Panc1 (cell line): Measurements from ENCODE around the gene PAQR4. TPM values are rescaled to one million over a fixed set of nuclear protein-coding genes. Genes with fewer than 3 reads are reported as not detected.

ENCODE experiments used
- ATAC-seq: fragments of 200-7000 bp; cut with Tn5 transposase; 2 replicates; pipeline ENCODE4 v1.9.1; 2020; ENCODE audit warnings: mild to moderate bottlenecking, moderate library complexity
- BruUV-seq: library from RNA; stranded (reverse); fragments of 400-500 nt; replicated peaks from 2 replicates; lab custom pipeline; 2021; lab: Mats Ljungman, UMichigan
- CTCF ChIA-PET: fragments of 300-600 bp; sonication (Branson Sonifier 250); formaldehyde crosslinking; loops from one replicate; lab custom pipeline; 2022; ENCODE audit warnings: antibody characterized with exemption; lab: Charles Lee
- POLR2A ChIA-PET: fragments of 300-600 bp; sonication (Branson Sonifier 250); formaldehyde crosslinking; loops from one replicate; lab custom pipeline; 2022; ENCODE audit warnings: antibody characterized with exemption; lab: Charles Lee
- DNase-seq: peaks from one replicate; pipeline ENCODE4 v3.0.0-alpha.2; 2010; ENCODE audit warnings: low read depth, low spot score
- H3K27ac ChIP-seq: 2 replicates; pipeline ENCODE4 v1.5.1; 2011; ENCODE audit warnings: mild to moderate bottlenecking, low read length, inconsistent platforms
- H3K27me3 ChIP-seq: fragments of 200-500 bp; sonication (Bioruptor generic); 2 replicates; pipeline ENCODE4 v1.6.0; 2014; ENCODE audit warnings: low read length, inconsistent platforms; ENCODE audit not compliant: control insufficient read depth, insufficient read depth
- H3K36me3 ChIP-seq: fragments of 200-500 bp; sonication (Bioruptor generic); 2 replicates; pipeline ENCODE4 v1.5.1; 2014; ENCODE audit warnings: inconsistent platforms, mild to moderate bottlenecking, low read length, moderate library complexity; ENCODE audit not compliant: control insufficient read depth, insufficient read depth
- H3K4me1 ChIP-seq: 2 replicates; pipeline ENCODE4 v1.5.1; 2011; ENCODE audit warnings: inconsistent platforms, mild to moderate bottlenecking, low read length, moderate library complexity; ENCODE audit not compliant: control insufficient read depth, insufficient read depth
- H3K4me3 ChIP-seq, 2 experiments: 2 replicates each; pipeline ENCODE4 v1.5.1; 2011 to 2012; ENCODE audit warnings: low read depth in 2 of 2, low read length in 2 of 2, mild to moderate bottlenecking in 2 of 2, inconsistent platforms in 1 of 2, moderate library complexity in 1 of 2
- H3K9me3 ChIP-seq: fragments of 200-500 bp; sonication (Bioruptor generic); 2 replicates; pipeline ENCODE4 v1.5.1; 2014; ENCODE audit warnings: low read depth, mild to moderate bottlenecking, inconsistent platforms, low read length, moderate library complexity; ENCODE audit not compliant: control insufficient read depth, insufficient read depth
- CTCF ChIP-seq: fragments of 450-650 bp; IDR thresholded peaks from 2 replicates; pipeline ENCODE4 v1.5.1; 2017; ENCODE audit warnings: mild to moderate bottlenecking
- POLR2AphosphoS5 ChIP-seq: IDR thresholded peaks from 2 replicates; pipeline ENCODE4 v1.6.1; 2012; ENCODE audit warnings: mild to moderate bottlenecking, low read depth, low read length, moderate library complexity
- REST ChIP-seq, 2 experiments: IDR thresholded peaks; 2 replicates each; pipeline ENCODE4 v1.6.1; 2011 to 2012; ENCODE audit warnings: low read depth in 2 of 2, control low read depth in 1 of 2, low read length in 1 of 2, mild to moderate bottlenecking in 1 of 2, moderate library complexity in 1 of 2; ENCODE audit not compliant: insufficient read depth in 1 of 2
- SIN3A ChIP-seq: IDR thresholded peaks from 2 replicates; pipeline ENCODE4 v1.6.1; 2012; ENCODE audit warnings: low read depth, mild to moderate bottlenecking, low read length, moderate library complexity, borderline replicate concordance; ENCODE audit not compliant: insufficient read depth
- TCF7L2 ChIP-seq: IDR thresholded peaks from 2 replicates; pipeline ENCODE4 v1.6.1; 2011; ENCODE audit warnings: mild to moderate bottlenecking, low read depth, low read length, inconsistent platforms
- in situ Hi-C: cut with HindIII; loops from 2 replicates; pipeline ENCODE4 v1.10.0; 2016; ENCODE audit warnings: low sequenced_read_pairs, low pct_unique_long_range_greater_than_20kb
- intact Hi-C: fragments of 100-400 bp; cut with micrococcal nuclease; formaldehyde crosslinking; loops from one replicate; pipeline ENCODE4 v1.10.0; 2022; ENCODE audit not compliant: unreplicated experiment
- total RNA-seq: library from RNA; stranded (reverse); gene quantifications from one replicate; pipeline ENCODE4 v1.2.1, GENCODE V29; 2021; ENCODE audit not compliant: unreplicated experiment

The PAQR4 gene
- total RNA-seq, 1 experiment from 2014 or later, result 51.8 TPM

- ATAC-seq, result no peak
- in situ Hi-C loops (no loop called here), intact Hi-C loops (no loop called here)
- no peak overlapping the region for H3K27ac ChIP-seq
- no peaks in the 10 kb centered on the region for H3K27me3 ChIP-seq
- H3K4me1 ChIP-seq, result no peaks in the 10 kb centered on the region
- no peak for TF ChIP-seq REST (IDR thresholded peaks at IDR 0.05; ENCODE audit: insufficient read depth in 1 of 2, low read depth in 2 of 2, low read length in 1 of 2)
- no peaks in the 10 kb centered on the region for H3K36me3 ChIP-seq
- H3K9me3 ChIP-seq, result no peaks in the 10 kb centered on the region
- TSS peak; percentile 62 for BruUV-seq
- no peak overlapping the region for H3K4me3 ChIP-seq
- ChIA-PET POLR2A (no interaction called here), CTCF (interaction anchor here (0.6 kb wide), 1 partner anchor 96 kb away, joined by 9 read pairs; no protein-coding TSS in a partner anchor)
- no peak for DNase-seq
Measured at GRCh38 chr16:2934450-2934849, 34.7 kb upstream of the PAQR4 start.

- ATAC-seq (no peak), DNase-seq (no peak)
- TF ChIP-seq POLR2AphosphoS5 (no peak), CTCF (no peak), TCF7L2 (no peak)
- H3K4me1 ChIP-seq, result no peaks in the 10 kb centered on the region
- H3K27ac ChIP-seq, result no peak overlapping the region
- BruUV-seq, result no TSS peak
- H3K9me3 ChIP-seq, result no peaks in the 10 kb centered on the region
- intact Hi-C loops, result no loop called here
- ChIA-PET POLR2A (no interaction called here), CTCF (no interaction called here)
- H3K36me3 ChIP-seq, result no peaks in the 10 kb centered on the region
- in situ Hi-C loops, result no loop called here
- no peak overlapping the region for H3K4me3 ChIP-seq
- no peaks in the 10 kb centered on the region for H3K27me3 ChIP-seq
Measured at GRCh38 chr16:2936436-2937011, 32.6 kb upstream of the PAQR4 start.

GRCh38 chr16:2937170-2937569, 32.0 kb upstream of the PAQR4 start:
- Histone ChIP-seq H3K9me3 (no peaks in the 10 kb centered on the region), H3K27ac (no peak overlapping the region), H3K4me1 (no peaks in the 10 kb centered on the region), H3K4me3 (no peak overlapping the region), H3K27me3 (no peaks in the 10 kb centered on the region), H3K36me3 (no peaks in the 10 kb centered on the region)
- DNase-seq (no peak), ATAC-seq (no peak)
- ChIA-PET POLR2A (no interaction called here), CTCF (interaction anchor here (0.6 kb wide), 1 partner anchor 113 kb away, joined by 9 read pairs; no protein-coding TSS in a partner anchor)
- intact Hi-C loops, result no loop called here
- in situ Hi-C loops, result no loop called here
- TF ChIP-seq TCF7L2, result no peak
- TF ChIP-seq SIN3A, result no peak
- no peak for TF ChIP-seq POLR2AphosphoS5
- TF ChIP-seq CTCF, result no peak
- TF ChIP-seq REST (IDR thresholded peaks at IDR 0.05; ENCODE audit: insufficient read depth in 1 of 2, low read depth in 2 of 2, low read length in 1 of 2), result no peak
- BruUV-seq, result no TSS peak
